Measurements from ENCODE around the gene CLEC4C. TPM values are rescaled to one million over a fixed set of nuclear protein-coding genes. Genes with fewer than 3 reads are reported as not detected.

The CLEC4C gene
- total RNA-seq, 1 donor from 2014 or later, result 0.44 TPM

- TF ChIP-seq CTCF (IDR thresholded peaks at IDR 0.05), result no peak
- Mint-ChIP-seq H3K27ac (no peak overlapping the region), H3K4me3 (no peak overlapping the region), H3K36me3 (ENCODE audit: low read depth) (no peaks in the 10 kb centered on the region), H3K9me3 (no peaks in the 10 kb centered on the region), H3K4me1 (no peaks in the 10 kb centered on the region), H3K27me3 (no peaks in the 10 kb centered on the region)
- ChIA-PET CTCF (no interaction called here), POLR2A (interaction anchor here (0.5 kb wide), 1 partner anchor 213 kb away, joined by 5 read pairs; no protein-coding TSS in a partner anchor)
- ATAC-seq (ENCODE audit: low read depth), result no peak
- no peak for DNase-seq
- intact Hi-C loops (cut with micrococcal nuclease), result no loop called here
Observed at GRCh38 chr12:7705846-7706245, 41.3 kb downstream of the CLEC4C start.

- Mint-ChIP-seq H3K4me1 (peaks cover 5% of the 10 kb centered on the region), H3K36me3 (ENCODE audit: low read depth) (no peaks in the 10 kb centered on the region), H3K27ac (no peak within 1 kb of the TSS), H3K27me3 (peaks cover 16% of the 10 kb centered on the region), H3K9me3 (no peaks in the 10 kb centered on the region), H3K4me3 (no peak within 1 kb of the TSS)
- ATAC-seq (ENCODE audit: low read depth) (no peak), DNase-seq (no peak)
- ChIA-PET CTCF (no interaction called here), POLR2A (no interaction called here)
- intact Hi-C loops (cut with micrococcal nuclease), result no loop called here
- no peak for TF ChIP-seq CTCF (IDR thresholded peaks at IDR 0.05)
Observed at GRCh38 chr12:7695566-7696197, 51.5 kb downstream of the CLEC4C start, which contains the start of gene GDF3. Gene GDF3 (minus strand): TSS chr12:7695775. CDS start chr12:7695728, 47 bp downstream.

GRCh38 chr12:7695237-7695560, 52.0 kb downstream of the CLEC4C start:
- POLR2A ChIA-PET, result no interaction called here
- Mint-ChIP-seq H3K27me3 (peaks cover 16% of the 10 kb centered on the region), H3K4me1 (peaks cover 5% of the 10 kb centered on the region), H3K36me3 (ENCODE audit: low read depth) (no peaks in the 10 kb centered on the region), H3K27ac (no peak overlapping the region), H3K9me3 (no peaks in the 10 kb centered on the region), H3K4me3 (no peak overlapping the region)
- TF ChIP-seq CTCF (IDR thresholded peaks at IDR 0.05), result no peak
- ATAC-seq (ENCODE audit: low read depth) (no peak), DNase-seq (no peak)
- intact Hi-C loops (cut with micrococcal nuclease), result no loop called here
- CTCF ChIA-PET, result no interaction called here

GRCh38 chr12:7694556-7695236, 52.5 kb downstream of the CLEC4C start:
- ChIA-PET POLR2A (no interaction called here), CTCF (no interaction called here)
- intact Hi-C loops (cut with micrococcal nuclease), result no loop called here
- Mint-ChIP-seq H3K36me3 (ENCODE audit: low read depth) (no peaks in the 10 kb centered on the region), H3K4me1 (peaks cover 5% of the 10 kb centered on the region), H3K27ac (no peak overlapping the region), H3K4me3 (no peak overlapping the region), H3K9me3 (no peaks in the 10 kb centered on the region), H3K27me3 (peaks cover 16% of the 10 kb centered on the region)
- TF ChIP-seq CTCF (IDR thresholded peaks at IDR 0.05), result no peak
- DNase-seq (no peak), ATAC-seq (ENCODE audit: low read depth) (no peak)

- TF ChIP-seq CTCF (IDR thresholded peaks at IDR 0.05), result no peak
- ChIA-PET POLR2A (no interaction called here), CTCF (no interaction called here)
- H3K27me3 Mint-ChIP-seq, result peaks cover 16% of the 10 kb centered on the region
- no peak overlapping the region for H3K27ac Mint-ChIP-seq
- no peak for ATAC-seq (ENCODE audit: low read depth)
- H3K4me3 Mint-ChIP-seq, result no peak overlapping the region
- intact Hi-C loops (cut with micrococcal nuclease), result no loop called here
- peaks cover 5% of the 10 kb centered on the region for H3K4me1 Mint-ChIP-seq
- no peaks in the 10 kb centered on the region for H3K36me3 Mint-ChIP-seq (ENCODE audit: low read depth)
- no peaks in the 10 kb centered on the region for H3K9me3 Mint-ChIP-seq
- DNase-seq, result no peak
Observed at GRCh38 chr12:7693793-7694192, 53.4 kb downstream of the CLEC4C start.
